HT1080 (cell line): ENCODE measurements around the gene SNAI3. TPM values are rescaled to one million over a fixed set of nuclear protein-coding genes. Genes with fewer than 3 reads are reported as not detected.

ENCODE experiments used
- DNase-seq: peaks from one replicate; pipeline ENCODE4 v3.0.0-alpha.2; 2015; ENCODE audit warnings: low read depth
- total RNA-seq: library from RNA; depleted of rRNA; stranded (reverse); fragments of >200 nt; shearing (Covaris generic); gene quantifications from 2 replicates; pipeline ENCODE4 v1.2.3, GENCODE V29; 2014

Gene SNAI3
- total RNA-seq, 1 experiment from 2014 or later: 0.51 TPM

GRCh38 chr16:88721815-88722755 is 35.8 kb upstream of the SNAI3 start:
- DNase-seq: no peak

- no peak for DNase-seq
Measured at GRCh38 chr16:88721236-88721635, 34.9 kb upstream of the SNAI3 start.

GRCh38 chr16:88720396-88720970 is 34.2 kb upstream of the SNAI3 start:
- DNase-seq: no peak

GRCh38 chr16:88719933-88720296 is 33.6 kb upstream of the SNAI3 start:
- DNase-seq: no peak

- DNase-seq: no peak
Measured at GRCh38 chr16:88719267-88719932, 33.1 kb upstream of the SNAI3 start.

- DNase-seq: no peak
Measured at GRCh38 chr16:88718178-88718577, 31.9 kb upstream of the SNAI3 start.

- DNase-seq: no peak
Measured at GRCh38 chr16:88716601-88717001, 30.3 kb upstream of the SNAI3 start.

GRCh38 chr16:88716201-88716600 is 29.9 kb upstream of the SNAI3 start:
- no peak for DNase-seq

- DNase-seq: no peak
Measured at GRCh38 chr16:88715312-88716190, 29.2 kb upstream of the SNAI3 start.

- no peak for DNase-seq
Measured at GRCh38 chr16:88714420-88715302, 28.4 kb upstream of the SNAI3 start.

GRCh38 chr16:88713568-88714419 is 27.5 kb upstream of the SNAI3 start:
- peak; percentile 31 for DNase-seq

GRCh38 chr16:88713054-88713453 is 26.7 kb upstream of the SNAI3 start:
- DNase-seq: no peak

- DNase-seq: no peak
Measured at GRCh38 chr16:88712362-88712979, 26.2 kb upstream of the SNAI3 start.

GRCh38 chr16:88711750-88712340 is 25.5 kb upstream of the SNAI3 start:
- DNase-seq: no peak

- no peak for DNase-seq
Measured at GRCh38 chr16:88710556-88710955, 24.2 kb upstream of the SNAI3 start.

GRCh38 chr16:88706965-88707826 is 20.9 kb upstream of the SNAI3 start:
- DNase-seq: no peak

GRCh38 chr16:88706229-88706964 is 20.1 kb upstream of the SNAI3 start, which contains the start of the genes CTU2 and RNF166:
TSS of gene CTU2 (plus strand) at chr16:88706503. CDS start at chr16:88706531, 28 bp downstream.
TSS of gene RNF166 (minus strand) at chr16:88706408. CDS start at chr16:88706325, 83 bp downstream.
- DNase-seq: peak; percentile 78
